Kidney tubule cell (primary cell): ENCODE data around the gene SALL4.
"Not testable (repeated sequence)": the region's sequence is repeated elsewhere in the genome, so short reads cannot be mapped to it uniquely, and the experiment has no call there.

Source experiments
- DNase-seq: peaks from one replicate; pipeline ENCODE4 v3.0.0-alpha.2; 2018; ENCODE audit warnings: low spot score

SALL4 gene

DNA sequence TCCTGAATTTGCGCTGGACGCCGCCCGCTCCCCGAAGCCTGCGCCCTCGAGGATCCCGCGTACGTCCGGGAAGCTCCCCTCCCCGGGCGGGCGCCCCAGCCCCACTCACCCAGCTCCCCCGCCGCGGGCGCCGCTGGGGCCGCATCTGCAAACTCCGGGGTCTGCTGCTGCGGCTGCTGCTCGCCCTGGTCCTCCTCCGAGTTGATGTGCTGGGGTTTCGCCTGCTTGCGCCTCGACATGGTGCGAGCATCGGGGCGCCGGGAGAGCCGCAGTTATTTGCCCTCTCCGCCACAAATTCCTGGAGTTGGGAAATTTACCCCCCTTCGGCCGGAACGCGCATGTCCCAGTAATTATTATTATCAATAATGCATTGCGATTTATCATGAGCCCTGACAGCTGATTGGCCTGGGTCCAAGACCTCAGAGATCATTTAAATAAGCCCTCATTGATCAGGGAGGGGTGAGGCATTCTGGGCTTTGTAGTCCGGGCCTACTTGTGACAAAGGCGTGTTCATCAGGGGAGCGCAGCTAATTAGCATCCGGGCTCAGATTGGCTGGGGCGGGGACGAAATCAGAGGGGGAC lies at the start of gene SALL4:
Gene SALL4 (minus strand): TSS at position 352 of the 582 bp plus-strand sequence. CDS start 113 bp downstream, at position 239.
- DNase-seq: no peak

DNA sequence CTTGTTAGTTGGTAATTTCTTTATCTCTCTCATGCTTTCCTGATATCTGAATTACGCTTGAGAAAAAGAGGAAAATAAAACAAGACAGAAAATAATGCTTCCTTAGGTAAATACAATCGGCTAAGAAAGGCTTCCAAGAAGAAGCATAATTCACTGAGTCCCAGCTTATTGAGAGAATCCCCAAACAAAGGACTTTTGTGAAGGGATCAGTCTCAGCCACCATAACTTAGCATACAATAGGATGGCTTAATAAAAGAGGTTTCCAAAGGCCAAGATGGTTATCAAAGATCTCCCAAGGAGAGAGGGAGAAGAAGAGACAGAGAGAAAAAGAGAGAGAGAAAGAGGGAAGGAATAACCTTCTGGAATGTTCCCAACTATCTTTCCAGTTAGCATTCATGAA lies 46.0 kb upstream of the SALL4 start:
- no peak for DNase-seq

DNA sequence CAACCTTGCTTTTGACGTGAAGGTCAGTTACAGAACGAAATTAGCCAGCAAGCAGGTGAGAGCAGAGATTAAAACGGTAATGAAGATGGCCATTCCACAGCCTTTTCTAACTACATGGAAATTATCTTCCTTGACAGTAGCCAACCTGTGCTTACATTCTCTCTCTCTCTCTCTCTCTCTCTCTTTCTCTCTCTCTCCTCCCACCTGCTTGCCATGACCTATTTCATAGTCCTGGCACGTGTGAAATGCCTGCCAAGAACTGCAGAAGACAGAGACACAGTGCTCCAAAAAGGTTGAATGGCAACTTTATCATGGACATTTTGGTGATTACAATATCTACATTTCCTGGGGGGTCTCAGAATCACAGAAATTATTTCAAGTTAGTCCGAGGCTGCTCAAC lies 38.5 kb upstream of the SALL4 start:
- no peak for DNase-seq

DNA sequence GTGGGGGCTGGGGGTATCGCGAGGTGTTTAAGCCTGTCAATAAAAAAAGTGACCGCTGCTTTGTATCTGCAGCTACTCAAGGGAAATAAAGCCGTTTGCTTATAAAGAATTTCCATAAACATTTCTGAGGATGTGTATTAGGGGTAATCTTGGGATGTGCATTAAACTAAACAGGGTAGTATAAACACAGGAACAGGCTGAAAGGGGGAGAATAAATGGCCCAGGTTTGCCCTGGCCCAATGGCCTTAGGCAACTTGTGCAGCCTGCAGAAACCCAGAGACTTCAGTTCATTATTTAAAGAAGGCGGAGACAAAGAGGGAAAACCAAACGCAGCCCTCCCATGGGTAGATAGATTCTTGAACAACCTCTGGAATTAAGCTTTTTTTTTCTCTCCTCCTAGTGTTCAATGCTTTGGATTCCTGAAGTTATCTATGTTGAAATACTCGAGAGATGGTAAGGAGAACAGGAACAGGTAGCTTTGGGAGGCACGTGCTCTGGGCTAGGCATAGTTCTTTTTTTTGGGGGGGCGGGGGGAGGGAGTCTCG lies 35.6 kb upstream of the SALL4 start:
- DNase-seq: no peak

DNA sequence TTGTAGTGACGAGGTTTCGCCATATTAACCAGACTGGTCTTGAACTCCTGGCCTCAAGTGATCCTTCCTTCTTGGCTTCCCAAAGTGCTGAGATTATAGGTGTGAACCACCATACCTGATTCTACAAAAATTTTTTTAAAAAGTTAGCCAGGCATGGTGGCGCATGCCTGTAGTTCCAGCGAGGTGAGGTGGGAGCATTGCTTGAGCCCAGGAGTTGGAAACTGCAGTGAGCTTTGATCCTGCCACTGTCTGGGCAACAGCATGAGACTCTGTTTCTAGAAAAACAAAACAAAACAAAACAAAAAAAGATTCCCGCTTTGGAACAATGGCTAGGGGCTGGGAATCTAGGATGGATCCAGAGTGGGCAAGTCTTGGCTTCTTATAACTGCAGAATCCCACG lies 35.1 kb upstream of the SALL4 start:
- DNase-seq: no peak

DNA sequence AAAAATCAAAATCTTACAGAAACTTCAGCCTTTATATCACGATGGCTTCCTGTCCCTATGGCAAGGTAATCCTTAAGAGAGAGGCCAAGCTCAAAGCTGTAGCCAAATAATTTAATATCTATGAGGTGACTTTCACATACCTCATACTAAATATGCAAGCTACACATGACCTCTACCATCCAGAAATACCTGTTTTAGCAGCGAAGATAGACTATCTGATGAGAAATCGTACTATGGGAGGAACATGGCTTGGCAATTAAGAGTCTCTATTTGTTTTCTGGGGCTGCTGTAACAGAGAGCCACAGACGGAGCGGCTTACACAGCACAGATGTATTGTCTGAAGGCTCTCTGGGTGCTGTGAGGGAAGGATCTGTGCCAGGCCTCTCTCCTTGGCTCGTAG lies 31.0 kb upstream of the SALL4 start:
- no peak for DNase-seq

DNA sequence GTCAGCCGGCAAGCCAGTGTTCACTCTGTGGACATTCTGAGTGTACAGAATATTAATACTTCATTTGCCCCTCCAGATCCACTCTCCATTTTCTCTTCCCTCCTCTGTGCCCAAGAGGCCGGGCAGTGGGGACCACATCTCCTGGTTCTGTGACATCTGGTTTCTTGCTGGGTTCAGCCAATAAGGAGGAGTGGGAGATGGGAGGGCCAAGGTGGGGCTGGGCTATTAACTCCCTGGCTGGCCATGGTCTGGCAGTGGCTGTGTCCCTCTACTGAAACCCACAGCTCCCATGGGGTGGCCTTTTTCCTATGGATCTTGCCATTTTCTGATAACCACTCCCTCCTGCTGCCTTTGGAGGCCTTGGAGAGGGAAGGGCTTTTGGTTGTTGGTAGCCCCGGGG lies 30.0 kb upstream of the SALL4 start:
- DNase-seq: no peak

DNA sequence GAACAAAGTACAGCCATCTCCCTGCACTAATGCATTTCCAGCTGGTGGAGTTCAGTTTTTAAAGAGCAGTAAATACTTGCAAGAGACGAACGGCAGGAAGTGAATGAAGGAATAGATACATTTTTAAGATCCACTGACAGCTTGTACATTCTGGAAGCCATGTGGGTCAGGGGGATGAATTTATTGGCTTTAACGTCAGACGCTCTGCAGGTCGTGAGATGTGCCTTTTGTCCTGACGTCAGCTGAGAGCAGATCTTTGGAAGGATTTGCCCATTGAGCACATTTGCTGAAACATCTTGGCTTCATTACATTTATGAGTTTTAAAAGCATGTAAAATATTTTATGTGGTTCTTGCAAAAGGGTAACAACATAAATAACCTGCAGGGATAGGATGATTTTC lies 29.5 kb upstream of the SALL4 start:
- DNase-seq: no peak

DNA sequence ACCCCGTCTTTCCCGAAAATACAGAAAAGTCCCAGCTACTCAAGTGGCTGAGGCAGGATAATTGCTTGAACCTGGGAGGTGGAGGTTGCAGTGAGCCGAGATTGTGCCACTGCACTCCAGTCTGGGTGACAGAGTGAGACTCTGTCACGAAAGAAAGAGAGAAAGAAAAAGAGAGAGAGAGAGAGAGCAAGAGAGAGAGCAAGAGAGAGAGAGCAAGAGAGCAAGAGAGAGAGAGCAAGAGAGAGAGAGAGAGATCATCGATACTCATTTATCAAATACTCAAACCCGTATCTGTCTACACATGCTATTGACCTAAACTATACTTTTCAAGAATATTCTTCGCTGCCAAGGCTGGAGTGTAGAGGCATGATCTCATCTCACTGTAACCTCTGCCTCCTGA lies 28.2 kb upstream of the SALL4 start:
- no peak for DNase-seq

DNA sequence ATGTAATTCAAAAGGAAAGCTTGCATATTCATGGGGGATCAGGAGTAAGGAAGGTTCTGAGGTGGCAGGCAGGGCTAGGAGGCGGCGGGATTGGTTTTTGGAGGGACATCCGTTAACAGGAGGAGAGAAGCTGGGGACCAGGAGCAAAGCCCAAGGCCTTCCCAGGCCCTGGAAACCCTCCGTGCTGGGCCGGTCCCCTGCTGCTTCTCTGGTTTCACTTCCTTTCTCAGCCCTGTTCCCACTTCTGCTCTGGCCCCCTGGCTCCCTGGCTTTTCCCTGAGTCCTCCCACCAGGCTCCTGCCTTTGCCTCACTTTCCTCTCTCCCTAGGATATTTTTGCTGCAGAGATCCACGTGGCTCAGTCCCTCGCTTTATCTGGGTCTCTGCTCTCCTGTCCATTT lies 26.4 kb upstream of the SALL4 start:
- no peak for DNase-seq

DNA sequence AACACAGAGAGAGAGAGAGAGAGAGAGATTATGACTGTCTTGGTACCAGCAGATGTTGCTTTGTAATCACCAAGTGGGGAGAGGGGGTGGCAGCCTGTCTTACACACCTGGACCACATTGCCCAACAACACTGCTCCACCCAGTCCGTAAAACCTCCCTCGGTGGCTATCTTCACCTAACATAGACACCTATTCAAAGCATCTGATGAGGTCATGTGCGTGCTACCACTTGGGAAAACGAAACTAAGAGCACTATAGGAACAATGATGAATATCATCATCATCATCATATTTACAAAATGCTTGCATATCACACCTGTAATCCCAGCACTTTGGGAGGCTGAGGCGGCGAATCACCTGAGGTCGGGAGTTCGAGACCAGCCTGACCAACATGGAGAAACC lies 24.1 kb upstream of the SALL4 start:
- no peak for DNase-seq

DNA sequence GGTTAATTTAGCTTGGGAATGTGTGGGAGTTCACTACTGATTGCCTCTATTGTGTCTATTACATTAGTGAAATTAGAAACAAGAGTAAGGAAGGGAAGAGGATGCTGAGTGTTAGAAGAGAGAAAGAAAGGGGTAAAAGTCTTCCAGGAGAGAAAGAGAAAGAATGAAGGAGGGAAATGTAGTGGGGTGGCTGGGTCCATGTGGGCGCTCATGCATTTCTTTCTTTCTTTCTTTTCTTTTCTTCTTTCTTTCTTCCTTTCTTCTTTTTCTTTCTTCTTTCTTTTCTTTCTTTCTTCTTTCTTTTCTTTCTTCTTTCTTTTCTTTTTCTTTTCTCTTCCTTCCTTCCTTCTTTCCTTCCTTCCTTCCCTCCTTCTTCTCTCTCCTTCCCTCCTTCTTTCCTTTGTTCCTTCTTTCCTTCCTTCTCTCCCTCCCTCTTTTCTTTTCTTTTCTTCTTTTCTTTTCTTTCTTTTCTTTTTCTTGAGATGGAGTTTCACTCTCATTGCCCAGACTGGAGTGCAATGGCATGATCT lies 16.2 kb upstream of the SALL4 start:
- DNase-seq: no peak

DNA sequence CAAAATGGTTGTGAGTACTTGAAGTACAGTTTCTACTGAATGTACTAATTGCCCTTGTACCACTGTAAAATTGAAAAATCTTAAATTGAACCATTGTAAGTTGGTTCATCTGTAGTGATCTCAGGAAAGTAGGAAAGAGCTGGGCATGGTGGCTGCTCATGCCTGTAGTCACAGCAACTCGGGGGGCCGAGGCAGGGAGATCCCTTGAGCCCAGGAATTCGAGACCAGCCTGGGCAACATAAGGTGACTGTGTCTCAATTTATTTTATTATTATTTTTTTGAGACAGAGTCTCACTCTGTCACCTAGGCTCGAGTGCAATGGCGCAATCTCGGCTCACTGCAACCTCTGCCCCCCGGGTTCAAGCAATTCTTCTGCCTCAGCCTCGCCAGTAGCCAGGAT lies 14.5 kb upstream of the SALL4 start:
- not testable (repeated sequence) for DNase-seq

DNA sequence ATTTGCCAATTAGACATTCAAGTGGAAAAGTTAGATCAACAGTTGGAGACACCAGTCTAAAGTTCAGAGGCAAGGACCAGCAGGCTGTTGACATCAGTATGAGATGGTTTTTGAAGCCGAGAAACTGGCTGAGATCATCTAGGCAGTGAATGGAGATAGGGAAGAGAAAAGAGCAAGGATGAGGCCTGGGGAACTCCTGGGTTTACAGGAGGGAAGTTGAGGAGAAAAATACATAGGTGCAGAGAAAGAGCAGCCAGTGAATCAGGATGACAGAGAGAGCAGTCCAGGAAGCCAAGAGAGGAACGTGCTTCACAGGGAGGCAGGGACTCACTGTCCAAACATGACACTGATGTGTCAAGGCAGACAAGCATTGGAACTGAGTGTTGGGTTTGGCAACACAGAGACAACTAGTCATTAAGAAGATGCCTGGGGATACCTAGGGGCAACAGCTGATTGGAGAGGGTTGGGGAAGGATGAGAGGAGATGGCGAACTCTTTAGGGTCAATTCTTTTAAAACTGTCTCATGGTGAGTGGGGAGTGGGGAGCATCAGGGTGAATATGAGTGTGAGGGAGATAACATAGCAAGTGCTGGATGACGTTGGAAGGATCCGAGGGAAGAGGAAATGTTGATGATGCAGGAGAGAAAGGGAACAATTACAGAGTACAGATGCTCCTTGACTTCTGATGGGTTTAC lies 13.2 kb upstream of the SALL4 start:
- no peak for DNase-seq

DNA sequence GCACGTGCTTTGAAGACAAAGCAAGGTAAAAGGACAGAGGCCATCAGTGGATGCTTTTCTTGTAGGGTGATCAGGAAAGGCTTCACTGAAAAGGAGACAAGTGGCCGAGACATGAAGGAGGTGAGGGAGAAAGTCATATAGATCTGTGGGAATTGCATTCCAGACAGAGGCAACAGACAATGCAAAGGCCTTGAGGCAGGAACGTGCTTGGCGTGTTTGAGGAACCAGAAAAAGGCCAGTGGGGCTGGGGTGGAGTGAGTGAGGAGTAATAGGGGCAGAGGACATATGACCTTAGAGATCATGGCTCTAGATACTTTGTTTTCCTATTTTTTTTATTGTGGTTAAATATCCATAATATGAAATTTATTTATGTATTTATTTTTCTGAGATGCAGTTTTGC lies 10.5 kb upstream of the SALL4 start:
- no peak for DNase-seq

DNA sequence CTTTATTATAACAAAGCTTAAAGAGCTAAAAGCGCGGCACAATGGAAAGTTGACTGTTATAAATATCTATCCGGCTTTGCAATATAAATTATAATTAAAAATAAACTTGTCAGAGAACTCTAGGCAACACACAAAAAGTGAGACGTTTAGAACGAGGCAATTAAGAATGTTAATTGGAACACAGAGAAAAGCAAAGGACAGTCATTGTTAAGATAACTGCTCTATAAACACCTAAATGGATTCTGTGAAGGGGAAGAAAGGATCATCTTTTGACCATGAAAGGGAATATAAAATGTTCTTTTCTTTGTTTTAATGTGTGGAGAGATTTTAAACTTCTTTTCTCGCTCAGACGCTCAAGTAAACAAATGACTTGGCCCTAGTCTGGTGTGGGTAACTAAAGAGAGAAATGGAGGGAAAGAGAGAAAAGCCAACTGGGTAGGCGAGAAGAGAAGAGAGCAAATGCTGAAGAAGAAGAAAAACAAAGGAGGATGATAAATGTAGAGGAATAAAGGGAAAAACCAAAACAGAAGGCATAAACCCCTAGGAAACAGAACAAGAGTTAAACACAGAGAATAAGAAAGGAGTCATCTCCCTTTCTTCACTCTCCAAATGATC lies 9.3 kb upstream of the SALL4 start:
- DNase-seq: no peak

DNA sequence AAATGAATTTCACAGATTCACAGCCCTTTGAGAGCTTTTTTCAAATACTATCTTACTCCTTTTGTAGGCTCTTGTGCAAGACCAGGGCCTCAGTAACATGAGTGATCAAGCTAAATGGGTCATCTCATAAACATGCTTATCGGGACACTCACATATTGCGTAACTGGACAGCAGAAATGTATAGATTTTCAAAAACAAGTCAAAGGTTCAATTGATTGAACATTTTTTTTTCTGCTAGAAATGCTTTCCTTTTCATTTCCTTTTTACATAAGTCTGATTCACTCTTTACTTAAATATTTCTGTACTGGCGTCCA lies 8.7 kb upstream of the SALL4 start:
- DNase-seq: no peak

DNA sequence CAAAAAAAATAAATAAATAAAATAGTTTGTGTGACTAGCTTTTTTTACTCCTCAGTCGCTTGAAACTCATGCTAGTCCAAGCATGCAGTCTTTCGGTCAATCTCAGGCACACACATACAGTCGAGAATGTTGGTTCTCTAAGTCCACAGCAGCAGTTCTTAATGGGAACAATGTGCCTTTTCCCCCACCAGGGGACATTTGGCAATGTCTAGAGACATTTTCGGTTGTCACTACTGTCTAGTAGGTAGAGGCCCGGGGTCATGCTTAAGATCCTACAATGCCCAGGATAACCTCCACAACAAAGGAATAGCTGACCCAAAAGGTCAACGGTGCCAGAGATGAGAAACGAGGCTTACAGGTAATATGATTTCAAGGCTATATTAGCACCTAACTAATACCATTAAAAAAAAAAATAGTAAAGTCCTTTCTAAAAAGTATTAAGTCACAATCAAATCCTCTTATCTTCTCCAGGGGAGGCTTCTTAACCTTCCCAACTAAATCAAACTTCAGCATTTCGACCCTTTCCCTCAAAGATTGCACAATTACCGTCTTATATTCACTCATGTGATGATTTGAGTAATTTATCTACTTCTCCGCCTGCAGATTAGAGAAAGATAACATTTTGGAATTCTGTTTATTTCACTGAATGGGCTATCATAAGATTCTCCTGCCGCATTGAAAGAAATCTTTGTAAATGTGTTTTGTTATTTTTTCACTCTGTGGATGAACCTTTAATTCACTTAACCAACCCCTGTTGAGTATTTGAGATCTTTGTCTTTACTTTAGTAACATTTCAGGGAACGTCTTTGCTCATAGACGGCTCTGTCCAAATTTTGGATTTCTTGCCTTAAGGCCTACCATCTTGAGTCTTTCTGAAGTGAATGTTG lies 8.1 kb upstream of the SALL4 start:
- DNase-seq: no peak

DNA sequence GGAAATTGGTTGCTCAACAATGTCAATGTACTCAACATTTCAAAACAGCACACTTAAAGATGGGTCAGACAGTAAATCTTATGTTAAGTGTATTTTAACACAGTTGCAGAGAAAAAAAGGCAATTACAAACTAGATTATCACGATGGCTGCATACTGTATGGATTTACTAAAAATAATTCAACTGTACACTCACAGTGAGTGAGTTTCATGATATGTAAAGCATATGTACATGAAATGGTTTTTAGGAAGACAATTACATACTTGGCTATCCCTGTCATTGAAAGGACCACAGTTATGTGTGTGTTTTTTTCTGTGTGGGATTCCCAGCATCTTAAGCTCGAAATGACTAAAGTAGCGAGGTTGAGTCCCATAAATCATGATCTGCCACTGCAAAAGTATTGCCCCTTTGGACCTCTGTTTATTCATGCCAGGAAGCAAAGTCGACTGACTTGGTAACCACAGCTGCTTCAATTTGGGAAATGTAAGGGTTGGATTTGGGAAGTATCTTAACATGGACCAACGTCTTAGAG lies 5.5 kb upstream of the SALL4 start:
- DNase-seq: no peak

DNA sequence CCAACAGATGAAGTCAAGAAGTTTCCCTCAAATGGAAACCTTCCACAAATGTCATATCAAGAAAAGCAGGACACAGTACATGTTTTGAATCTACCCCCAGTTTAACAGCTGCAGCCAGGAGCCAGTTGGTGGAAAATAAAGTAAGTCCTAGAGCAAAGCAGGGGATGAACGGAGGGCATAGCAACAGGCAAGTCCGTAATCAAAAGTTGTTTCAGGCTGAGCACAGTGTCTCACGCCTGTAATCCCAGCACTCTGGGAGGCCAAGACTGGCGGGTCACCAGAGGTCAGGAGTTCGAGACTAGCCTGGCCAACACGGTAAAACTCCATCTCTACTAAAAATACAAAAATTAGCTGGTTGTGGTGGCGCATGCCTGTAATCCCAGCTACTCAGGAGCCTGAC lies 2.4 kb upstream of the SALL4 start:
- no peak for DNase-seq

DNA sequence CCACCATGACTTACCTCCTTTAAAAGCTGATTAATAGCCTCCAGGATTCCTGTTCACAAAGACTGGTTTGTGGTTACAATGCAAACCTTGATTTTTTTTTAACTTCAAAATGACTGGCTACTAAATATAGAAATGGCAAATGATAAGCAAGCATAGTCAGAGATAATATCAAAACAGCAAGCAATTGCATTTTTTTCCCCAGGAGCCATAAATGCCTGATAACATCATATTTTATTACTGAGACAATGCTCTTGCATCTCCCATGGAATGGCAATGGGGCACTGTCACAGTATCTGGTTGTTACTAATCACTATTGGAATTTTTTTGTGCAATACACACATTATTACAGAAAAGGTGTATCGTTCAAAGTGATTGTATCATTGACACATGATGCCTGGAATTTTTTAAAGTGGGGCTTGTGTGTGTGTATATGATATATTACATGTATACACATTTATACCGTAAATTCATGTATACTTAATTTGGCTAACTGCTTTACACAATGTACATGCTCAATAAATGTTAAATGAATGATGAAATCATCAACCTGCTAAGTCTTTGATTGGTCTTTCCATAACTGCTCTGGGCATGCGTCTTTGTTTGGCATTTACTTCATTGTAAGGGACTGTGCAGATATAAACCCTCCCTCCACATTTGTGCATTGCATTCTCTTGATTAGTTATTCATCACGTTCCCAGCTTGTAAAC lies 980 bp upstream of the SALL4 start:
- peak; percentile 21 for DNase-seq

DNA sequence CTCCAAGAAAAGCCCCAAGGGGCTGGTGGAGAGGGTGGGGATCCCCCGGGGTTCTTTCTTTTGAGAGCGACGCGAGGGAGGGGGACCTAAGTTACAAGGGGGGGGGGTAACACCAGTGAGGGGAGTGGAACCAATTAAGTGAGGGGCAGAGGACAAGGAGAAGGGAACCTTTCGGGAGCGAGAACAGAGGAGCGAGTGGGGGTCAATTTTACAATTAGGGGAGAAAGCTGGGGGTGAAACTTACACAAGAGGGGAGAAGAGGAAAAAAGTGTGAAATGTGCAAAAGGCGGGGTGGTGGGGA lies 548 bp downstream of the SALL4 start:
- DNase-seq: no peak
